ENCODE data around the gene ZNF423. TPM values are rescaled to one million over a fixed set of nuclear protein-coding genes. Genes with fewer than 3 reads are reported as not detected.

Gene ZNF423
- total RNA-seq, 3 donors from 2014 or later (not counting 1 experiment from before 2014, with no cell fraction given) = not detected

- Mint-ChIP-seq H3K4me3 (no peak overlapping the region), H3K27me3 (ENCODE audit: low read depth in 2 of 2) (peaks cover 0 to 4% of the 10 kb centered on the region in 2 donors), H3K4me1 (no peaks in the 10 kb centered on the region), H3K27ac (no peak overlapping the region), H3K36me3 (no peaks in the 10 kb centered on the region), H3K9me3 (no peaks in the 10 kb centered on the region)
- no peaks in the 10 kb centered on the region for H3K27me3 ChIP-seq (ENCODE audit: control insufficient read depth, insufficient read depth, low read length)
- H3K4me1 ChIP-seq (ENCODE audit: control insufficient read depth, insufficient read depth, low read length) = no peaks in the 10 kb centered on the region
- intact Hi-C loops (cut with micrococcal nuclease) = no loop called here
- no peak overlapping the region for H3K4me3 ChIP-seq (ENCODE audit: low read length)
- ATAC-seq = no peak
- no peak for TF ChIP-seq CTCF (IDR thresholded peaks at IDR 0.05)
- 77% methylated on average over 8 of the region's 8 CpGs for whole genome bisulfite sequencing (ENCODE audit: insufficient coverage)
- no peaks in the 10 kb centered on the region for H3K36me3 ChIP-seq (ENCODE audit: control insufficient read depth, insufficient read depth, low read length)
- H3K27ac ChIP-seq (ENCODE audit: low read length) = no peak overlapping the region
- DNase-seq = no peak
- no peaks in the 10 kb centered on the region for H3K9me3 ChIP-seq (ENCODE audit: control insufficient read depth, insufficient read depth, low read length)
Measured at GRCh38 chr16:49809561-49809960, 46.4 kb downstream of the ZNF423 start.

- intact Hi-C loops (cut with micrococcal nuclease) = no loop called here
- Histone ChIP-seq H3K27me3 (ENCODE audit: control insufficient read depth, insufficient read depth, low read length) (no peaks in the 10 kb centered on the region), H3K4me1 (ENCODE audit: control insufficient read depth, insufficient read depth, low read length) (no peaks in the 10 kb centered on the region), H3K9me3 (ENCODE audit: control insufficient read depth, insufficient read depth, low read length) (no peaks in the 10 kb centered on the region), H3K4me3 (ENCODE audit: low read length) (no peak overlapping the region), H3K36me3 (ENCODE audit: control insufficient read depth, insufficient read depth, low read length) (no peaks in the 10 kb centered on the region), H3K27ac (ENCODE audit: low read length) (no peak overlapping the region)
- WGBS (ENCODE audit: insufficient coverage) = 91% methylated on average over 17 of the region's 17 CpGs
- H3K4me3 Mint-ChIP-seq = no peak overlapping the region
- H3K27ac Mint-ChIP-seq = no peak overlapping the region
- no peak for DNase-seq
- no peaks in the 10 kb centered on the region for H3K9me3 Mint-ChIP-seq
- no peaks in the 10 kb centered on the region for H3K4me1 Mint-ChIP-seq
- no peak for TF ChIP-seq CTCF (IDR thresholded peaks at IDR 0.05)
- no peak for ATAC-seq
- no peaks in the 10 kb centered on the region for H3K36me3 Mint-ChIP-seq
- peaks cover 0 to 4% of the 10 kb centered on the region in 2 donors for H3K27me3 Mint-ChIP-seq (ENCODE audit: low read depth in 2 of 2)
Measured at GRCh38 chr16:49809062-49809461, 46.9 kb downstream of the ZNF423 start.

- Mint-ChIP-seq H3K36me3 (no peaks in the 10 kb centered on the region), H3K4me3 (no peak overlapping the region), H3K27me3 (ENCODE audit: low read depth in 2 of 2) (peaks cover 0 to 7% of the 10 kb centered on the region in 2 donors), H3K4me1 (no peaks in the 10 kb centered on the region), H3K27ac (no peak overlapping the region), H3K9me3 (no peaks in the 10 kb centered on the region)
- 29% methylated on average over 2 of the region's 4 CpGs for WGBS (ENCODE audit: insufficient coverage)
- H3K4me1 ChIP-seq (ENCODE audit: control insufficient read depth, insufficient read depth, low read length) = no peaks in the 10 kb centered on the region
- no peaks in the 10 kb centered on the region for H3K36me3 ChIP-seq (ENCODE audit: control insufficient read depth, insufficient read depth, low read length)
- intact Hi-C loops (cut with micrococcal nuclease) = no loop called here
- H3K9me3 ChIP-seq (ENCODE audit: control insufficient read depth, insufficient read depth, low read length) = no peaks in the 10 kb centered on the region
- ATAC-seq (no peak), DNase-seq (no peak)
- no peak overlapping the region for H3K27ac ChIP-seq (ENCODE audit: low read length)
- no peaks in the 10 kb centered on the region for H3K27me3 ChIP-seq (ENCODE audit: control insufficient read depth, insufficient read depth, low read length)
- no peak overlapping the region for H3K4me3 ChIP-seq (ENCODE audit: low read length)
- TF ChIP-seq CTCF (IDR thresholded peaks at IDR 0.05) = no peak
Measured at GRCh38 chr16:49806446-49806845, 49.5 kb downstream of the ZNF423 start.

- no peak overlapping the region for H3K4me3 Mint-ChIP-seq
- Histone ChIP-seq H3K36me3 (ENCODE audit: control insufficient read depth, insufficient read depth, low read length) (no peaks in the 10 kb centered on the region), H3K27me3 (ENCODE audit: control insufficient read depth, insufficient read depth, low read length) (no peaks in the 10 kb centered on the region), H3K4me3 (ENCODE audit: low read length) (no peak overlapping the region), H3K27ac (ENCODE audit: low read length) (no peak overlapping the region), H3K9me3 (ENCODE audit: control insufficient read depth, insufficient read depth, low read length) (no peaks in the 10 kb centered on the region), H3K4me1 (ENCODE audit: control insufficient read depth, insufficient read depth, low read length) (no peaks in the 10 kb centered on the region)
- H3K27ac Mint-ChIP-seq = no peak overlapping the region
- peaks cover 0 to 3% of the 10 kb centered on the region in 2 donors for H3K27me3 Mint-ChIP-seq (ENCODE audit: low read depth in 2 of 2)
- TF ChIP-seq CTCF (IDR thresholded peaks at IDR 0.05) = no peak
- intact Hi-C loops (cut with micrococcal nuclease) = no loop called here
- no peak for DNase-seq
- 87% methylated on average over 4 of the region's 4 CpGs for WGBS (ENCODE audit: insufficient coverage)
- no peak for ATAC-seq
- H3K36me3 Mint-ChIP-seq = no peaks in the 10 kb centered on the region
- no peaks in the 10 kb centered on the region for H3K9me3 Mint-ChIP-seq
- H3K4me1 Mint-ChIP-seq = no peaks in the 10 kb centered on the region
Measured at GRCh38 chr16:49801290-49801689, 54.6 kb downstream of the ZNF423 start.
